ENCODE data around the gene KLK12. TPM values are rescaled to one million over a fixed set of nuclear protein-coding genes. Genes with fewer than 3 reads are reported as not detected.

The KLK12 gene
- total RNA-seq, 6 donors from 2014 or later, result 0.54 to 2.0 TPM; not detected in 4

- WGBS, 2 donors, result 78 to 85% methylated on average over 6 of the region's 6 CpGs
- Histone ChIP-seq H3K4me3 (no peak overlapping the region), H3K36me3 (no peaks in the 10 kb centered on the region), H3K27ac (no peak overlapping the region), H3K27me3 (peaks cover 0 to 20% (median 8%) of the 10 kb centered on the region in 4 donors), H3K4me1 (peaks cover 8 to 22% (median 14%) of the 10 kb centered on the region in 4 donors), H3K9me3 (no peaks in the 10 kb centered on the region)
- ATAC-seq (ENCODE audit: low FRiP score in 2 of 2) (no peak), DNase-seq (no peak)
- no peak for TF ChIP-seq POLR2AphosphoS5 (IDR thresholded peaks at IDR 0.05)
- TF ChIP-seq EP300 (IDR thresholded peaks at IDR 0.05), result no peak
- no peak for TF ChIP-seq CTCF (IDR thresholded peaks at IDR 0.05)
- no peak for TF ChIP-seq POLR2A (IDR thresholded peaks at IDR 0.05)
Measured at GRCh38 chr19:51014242-51014641, 20.6 kb downstream of the KLK12 start.

- Histone ChIP-seq H3K27ac (no peak overlapping the region), H3K9me3 (no peaks in the 10 kb centered on the region), H3K4me3 (no peak overlapping the region), H3K36me3 (no peaks in the 10 kb centered on the region), H3K27me3 (peaks cover 0 to 11% (median 5%) of the 10 kb centered on the region in 4 donors), H3K4me1 (peaks cover 7 to 12% (median 8%) of the 10 kb centered on the region in 4 donors)
- ATAC-seq (ENCODE audit: low FRiP score in 2 of 2), result no peak
- TF ChIP-seq EP300 (IDR thresholded peaks at IDR 0.05), result no peak
- TF ChIP-seq CTCF (IDR thresholded peaks at IDR 0.05), result no peak
- TF ChIP-seq POLR2A (IDR thresholded peaks at IDR 0.05), result no peak
- no peak for TF ChIP-seq POLR2AphosphoS5 (IDR thresholded peaks at IDR 0.05)
- WGBS, 2 donors, result 74 to 76% methylated on average over 12 of the region's 12 CpGs
- no peak for DNase-seq
Measured at GRCh38 chr19:51012661-51013190, 22.1 kb downstream of the KLK12 start.

GRCh38 chr19:51010066-51010795 lies 24.6 kb downstream of the KLK12 start:
- peaks cover 0 to 6% (median 0%) of the 10 kb centered on the region in 4 donors for H3K27me3 ChIP-seq
- TF ChIP-seq EP300 (IDR thresholded peaks at IDR 0.05) (no peak), POLR2A (IDR thresholded peaks at IDR 0.05) (no peak), CTCF (IDR thresholded peaks at IDR 0.05) (no peak), POLR2AphosphoS5 (IDR thresholded peaks at IDR 0.05) (no peak)
- H3K36me3 ChIP-seq, result no peaks in the 10 kb centered on the region
- ATAC-seq (ENCODE audit: low FRiP score in 2 of 2) (no peak), DNase-seq (no peak)
- no peaks in the 10 kb centered on the region for H3K9me3 ChIP-seq
- 63 to 65% methylated on average over 4 of the region's 4 CpGs for WGBS, 2 donors
- no peak overlapping the region for H3K4me3 ChIP-seq
- H3K27ac ChIP-seq, result no peak overlapping the region
- no peaks in the 10 kb centered on the region for H3K4me1 ChIP-seq

GRCh38 chr19:51009061-51009891 lies 25.5 kb downstream of the KLK12 start:
- no peak for DNase-seq
- ATAC-seq (ENCODE audit: low FRiP score in 2 of 2), result no peak
- 60 to 66% methylated on average over 16 to 19 of the region's 19 CpGs for WGBS, 2 donors
- H3K9me3 ChIP-seq, result no peaks in the 10 kb centered on the region
- no peak overlapping the region for H3K27ac ChIP-seq
- no peaks in the 10 kb centered on the region for H3K36me3 ChIP-seq
- TF ChIP-seq CTCF (IDR thresholded peaks at IDR 0.05), result no peak
- TF ChIP-seq POLR2A (IDR thresholded peaks at IDR 0.05), result no peak
- no peak for TF ChIP-seq POLR2AphosphoS5 (IDR thresholded peaks at IDR 0.05)
- no peak for TF ChIP-seq EP300 (IDR thresholded peaks at IDR 0.05)
- H3K4me3 ChIP-seq, result no peak overlapping the region
- peaks cover 0 to 6% (median 0%) of the 10 kb centered on the region in 4 donors for H3K27me3 ChIP-seq
- no peaks in the 10 kb centered on the region for H3K4me1 ChIP-seq

Data from upper lobe of left lung (tissue), 6 donors.